Thyroid gland (tissue), 4 donors: ENCODE measurements around the gene EFNA1. TPM values are rescaled to one million over a fixed set of nuclear protein-coding genes. Genes with fewer than 3 reads are reported as not detected.

Experiments used
- DNase-seq, 2 donors: peaks; one replicate each; pipeline ENCODE4 v3.0.0-alpha.2; 2019
- H3K27ac ChIP-seq, 3 donors: fragments of 200-600 bp; sonication (generic); 1 replicate in 2 of 3; 2 replicates in 1 of 3; pipeline ENCODE4 v1.5.1; 2016 to 2019; ENCODE audit warnings: mild to moderate bottlenecking in 1 of 3, moderate library complexity in 1 of 3
- H3K27me3 ChIP-seq: fragments of 200-600 bp; sonication (generic); one replicate; pipeline ENCODE4 v1.5.1; 2019
- H3K36me3 ChIP-seq, 2 donors: fragments of 200-600 bp; sonication (generic); one replicate each; pipeline ENCODE4 v1.5.1; 2016 to 2019
- H3K4me1 ChIP-seq, 2 donors: fragments of 200-600 bp; sonication (generic); one replicate each; pipeline ENCODE4 v1.5.1; 2017 to 2019
- H3K4me3 ChIP-seq, 3 donors: fragments of 200-600 bp; sonication (generic); replicated peaks in 1 of 3; 1 replicate in 2 of 3; 2 replicates in 1 of 3; pipeline ENCODE4 v1.5.1; 2016; ENCODE audit warnings: mild to moderate bottlenecking in 1 of 3
- H3K9me3 ChIP-seq: fragments of 200-600 bp; sonication (generic); one replicate; pipeline ENCODE4 v1.5.1; 2017
- POLR2A ChIP-seq, 2 donors: fragments of 450-650 bp; IDR thresholded peaks; one replicate each; pipeline ENCODE4 v1.6.1; 2017; ENCODE audit warnings: antibody characterized with exemption in 2 of 2, mild to moderate bottlenecking in 2 of 2, moderate library complexity in 1 of 2
- WGBS, 2 donors: methylation state at CpG; one replicate each; pipeline ENCODE4 v1.1.5; 2017; 5-methylcytosine and 5-hydroxymethylcytosine counted together
- intact Hi-C: fragments of 100-400 bp; cut with DNase I; formaldehyde crosslinking; loops from one replicate; pipeline ENCODE4 v1.15.1; 2023
- total RNA-seq, 4 donors: library from RNA; depleted of rRNA; stranded (reverse); fragments of >200 nt; gene quantifications; one replicate each; pipeline ENCODE4 v1.2.3, GENCODE V29; 2016
- TF ChIP-seq, protein P1 (sequence below), 6 experiments: fragments of 200-600 bp in 3 of 6; fragments of 450-650 bp in 3 of 6; sonication (generic) in 3 of 6; IDR thresholded peaks; one replicate each; pipeline ENCODE4 v1.5.1; 2016 to 2019; ENCODE audit warnings: antibody characterized with exemption in 6 of 6, mild to moderate bottlenecking in 2 of 6, inconsistent platforms in 1 of 6, moderate library complexity in 1 of 6

Gene EFNA1
- total RNA-seq, 4 donors from 2014 or later = 56.1 to 129 (median 83.1) TPM

- no peak for DNase-seq
- peak overlapping the region; percentile 96 to 98 (median 98) for H3K27ac ChIP-seq
- TF ChIP-seq, protein P1, sequence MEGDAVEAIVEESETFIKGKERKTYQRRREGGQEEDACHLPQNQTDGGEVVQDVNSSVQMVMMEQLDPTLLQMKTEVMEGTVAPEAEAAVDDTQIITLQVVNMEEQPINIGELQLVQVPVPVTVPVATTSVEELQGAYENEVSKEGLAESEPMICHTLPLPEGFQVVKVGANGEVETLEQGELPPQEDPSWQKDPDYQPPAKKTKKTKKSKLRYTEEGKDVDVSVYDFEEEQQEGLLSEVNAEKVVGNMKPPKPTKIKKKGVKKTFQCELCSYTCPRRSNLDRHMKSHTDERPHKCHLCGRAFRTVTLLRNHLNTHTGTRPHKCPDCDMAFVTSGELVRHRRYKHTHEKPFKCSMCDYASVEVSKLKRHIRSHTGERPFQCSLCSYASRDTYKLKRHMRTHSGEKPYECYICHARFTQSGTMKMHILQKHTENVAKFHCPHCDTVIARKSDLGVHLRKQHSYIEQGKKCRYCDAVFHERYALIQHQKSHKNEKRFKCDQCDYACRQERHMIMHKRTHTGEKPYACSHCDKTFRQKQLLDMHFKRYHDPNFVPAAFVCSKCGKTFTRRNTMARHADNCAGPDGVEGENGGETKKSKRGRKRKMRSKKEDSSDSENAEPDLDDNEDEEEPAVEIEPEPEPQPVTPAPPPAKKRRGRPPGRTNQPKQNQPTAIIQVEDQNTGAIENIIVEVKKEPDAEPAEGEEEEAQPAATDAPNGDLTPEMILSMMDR (IDR thresholded peaks at IDR 0.05) = no peak
- no peak for TF ChIP-seq POLR2A (IDR thresholded peaks at IDR 0.05)
- no peaks in the 10 kb centered on the region for H3K27me3 ChIP-seq
- WGBS, 2 donors = 5 to 11% methylated on average over 12 to 15 of the region's 17 CpGs
- no peaks in the 10 kb centered on the region for H3K9me3 ChIP-seq
- H3K36me3 ChIP-seq = peaks cover 18 to 19% of the 10 kb centered on the region in 2 donors
- H3K4me3 ChIP-seq = peak overlapping the region; percentile 67 to 94 (median 82)
- peaks cover 51 to 57% of the 10 kb centered on the region in 2 donors for H3K4me1 ChIP-seq
- intact Hi-C loops = loop anchor here (5.0 kb wide), 1 partner anchor 36 kb away; no protein-coding TSS in a partner anchor
These were observed 485 bp downstream of the EFNA1 start for GRCh38 chr1:155127967-155128754.

GRCh38 chr1:155128755-155129473 lies 1.2 kb downstream of the EFNA1 start:
- Histone ChIP-seq H3K9me3 (no peaks in the 10 kb centered on the region), H3K27me3 (no peaks in the 10 kb centered on the region), H3K4me3 (peak overlapping the region; percentile 67 to 94 (median 82)), H3K36me3 (peaks cover 25 to 27% of the 10 kb centered on the region in 2 donors), H3K27ac (peak overlapping the region; percentile 96 to 98 (median 98)), H3K4me1 (peaks cover 57 to 59% of the 10 kb centered on the region in 2 donors)
- WGBS, 2 donors = 14 to 15% methylated on average over 13 to 14 of the region's 14 CpGs
- intact Hi-C loops = loop anchor here (5.0 kb wide), 1 partner anchor 37 kb away; no protein-coding TSS in a partner anchor
- DNase-seq = peak; percentile 47 to 53
- TF ChIP-seq POLR2A (IDR thresholded peaks at IDR 0.05) = peak in 1 of 2 donors; percentile 31
- TF ChIP-seq, protein P1 (IDR thresholded peaks at IDR 0.05) = no peak

GRCh38 chr1:155130272-155131006 lies 2.8 kb downstream of the EFNA1 start:
- intact Hi-C loops = loop anchor here (5.0 kb wide), 1 partner anchor 37 kb away; no protein-coding TSS in a partner anchor
- H3K27ac ChIP-seq = peak overlapping the region; percentile 96 to 98 (median 98)
- 15 to 20% methylated on average over 5 to 6 of the region's 6 CpGs for WGBS, 2 donors
- no peak for DNase-seq
- H3K36me3 ChIP-seq = peaks cover 33 to 36% of the 10 kb centered on the region in 2 donors
- H3K4me3 ChIP-seq = peak overlapping the region; percentile 37 to 82 (median 50)
- H3K9me3 ChIP-seq = no peaks in the 10 kb centered on the region
- TF ChIP-seq, protein P1 (IDR thresholded peaks at IDR 0.05) = no peak
- TF ChIP-seq POLR2A (IDR thresholded peaks at IDR 0.05) = no peak
- H3K27me3 ChIP-seq = no peaks in the 10 kb centered on the region
- peaks cover 70 to 71% of the 10 kb centered on the region in 2 donors for H3K4me1 ChIP-seq

GRCh38 chr1:155131285-155131684 lies 3.6 kb downstream of the EFNA1 start:
- TF ChIP-seq, protein P1 (IDR thresholded peaks at IDR 0.05) = no peak
- TF ChIP-seq POLR2A (IDR thresholded peaks at IDR 0.05) = peak in 1 of 2 donors; percentile 61
- H3K27ac ChIP-seq = peak overlapping the region; percentile 96 to 98 (median 98)
- peaks cover 61 to 62% of the 10 kb centered on the region in 2 donors for H3K4me1 ChIP-seq
- 40 to 62% methylated on average over 8 of the region's 8 CpGs for WGBS, 2 donors
- no peaks in the 10 kb centered on the region for H3K9me3 ChIP-seq
- H3K27me3 ChIP-seq = no peaks in the 10 kb centered on the region
- H3K36me3 ChIP-seq = peaks cover 33 to 36% of the 10 kb centered on the region in 2 donors
- peak; percentile 93 to 96 for DNase-seq
- H3K4me3 ChIP-seq = peak overlapping the region in 1 of 3 donors; percentile 82
- intact Hi-C loops = loop anchor here (5.0 kb wide), 1 partner anchor 36 kb away; no protein-coding TSS in a partner anchor
